ENCODE measurements around the gene SLC10A7.

DNA sequence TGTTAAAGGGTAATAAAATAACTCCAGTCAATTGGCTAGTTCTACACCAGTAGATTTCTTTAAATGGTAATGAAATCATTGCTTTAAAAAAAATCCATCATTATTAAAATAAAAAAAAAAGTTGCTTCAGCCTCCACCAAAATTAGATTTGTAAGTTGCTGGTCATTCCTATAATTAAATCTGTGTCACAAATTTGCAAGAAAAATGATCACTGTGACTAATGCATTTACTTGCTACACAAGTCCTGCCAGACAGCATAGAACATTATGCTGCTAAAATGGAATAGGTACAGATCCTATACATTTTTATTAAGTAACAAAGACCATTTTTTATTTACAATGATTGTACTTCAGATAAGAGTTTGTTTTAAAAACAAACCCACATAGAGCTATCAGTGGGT, 85.8 kb downstream of the SLC10A7 start:
- TF ChIP-seq, protein P1, sequence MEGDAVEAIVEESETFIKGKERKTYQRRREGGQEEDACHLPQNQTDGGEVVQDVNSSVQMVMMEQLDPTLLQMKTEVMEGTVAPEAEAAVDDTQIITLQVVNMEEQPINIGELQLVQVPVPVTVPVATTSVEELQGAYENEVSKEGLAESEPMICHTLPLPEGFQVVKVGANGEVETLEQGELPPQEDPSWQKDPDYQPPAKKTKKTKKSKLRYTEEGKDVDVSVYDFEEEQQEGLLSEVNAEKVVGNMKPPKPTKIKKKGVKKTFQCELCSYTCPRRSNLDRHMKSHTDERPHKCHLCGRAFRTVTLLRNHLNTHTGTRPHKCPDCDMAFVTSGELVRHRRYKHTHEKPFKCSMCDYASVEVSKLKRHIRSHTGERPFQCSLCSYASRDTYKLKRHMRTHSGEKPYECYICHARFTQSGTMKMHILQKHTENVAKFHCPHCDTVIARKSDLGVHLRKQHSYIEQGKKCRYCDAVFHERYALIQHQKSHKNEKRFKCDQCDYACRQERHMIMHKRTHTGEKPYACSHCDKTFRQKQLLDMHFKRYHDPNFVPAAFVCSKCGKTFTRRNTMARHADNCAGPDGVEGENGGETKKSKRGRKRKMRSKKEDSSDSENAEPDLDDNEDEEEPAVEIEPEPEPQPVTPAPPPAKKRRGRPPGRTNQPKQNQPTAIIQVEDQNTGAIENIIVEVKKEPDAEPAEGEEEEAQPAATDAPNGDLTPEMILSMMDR (IDR thresholded peaks at IDR 0.05; ENCODE audit: poor library complexity): no peak
- TF ChIP-seq EZH2 (IDR thresholded peaks at IDR 0.05; ENCODE audit: borderline replicate concordance): no peak
- no peak for TF ChIP-seq EZH2phosphoT487 (IDR thresholded peaks at IDR 0.05; ENCODE audit: low read depth, severe bottlenecking, unreplicated experiment)
